ENCODE results near the gene NDST3. TPM values are rescaled to one million over a fixed set of nuclear protein-coding genes. Genes with fewer than 3 reads are reported as not detected.

The NDST3 gene
- total RNA-seq, 1 experiment from 2014 or later: 0.04 TPM

DNA sequence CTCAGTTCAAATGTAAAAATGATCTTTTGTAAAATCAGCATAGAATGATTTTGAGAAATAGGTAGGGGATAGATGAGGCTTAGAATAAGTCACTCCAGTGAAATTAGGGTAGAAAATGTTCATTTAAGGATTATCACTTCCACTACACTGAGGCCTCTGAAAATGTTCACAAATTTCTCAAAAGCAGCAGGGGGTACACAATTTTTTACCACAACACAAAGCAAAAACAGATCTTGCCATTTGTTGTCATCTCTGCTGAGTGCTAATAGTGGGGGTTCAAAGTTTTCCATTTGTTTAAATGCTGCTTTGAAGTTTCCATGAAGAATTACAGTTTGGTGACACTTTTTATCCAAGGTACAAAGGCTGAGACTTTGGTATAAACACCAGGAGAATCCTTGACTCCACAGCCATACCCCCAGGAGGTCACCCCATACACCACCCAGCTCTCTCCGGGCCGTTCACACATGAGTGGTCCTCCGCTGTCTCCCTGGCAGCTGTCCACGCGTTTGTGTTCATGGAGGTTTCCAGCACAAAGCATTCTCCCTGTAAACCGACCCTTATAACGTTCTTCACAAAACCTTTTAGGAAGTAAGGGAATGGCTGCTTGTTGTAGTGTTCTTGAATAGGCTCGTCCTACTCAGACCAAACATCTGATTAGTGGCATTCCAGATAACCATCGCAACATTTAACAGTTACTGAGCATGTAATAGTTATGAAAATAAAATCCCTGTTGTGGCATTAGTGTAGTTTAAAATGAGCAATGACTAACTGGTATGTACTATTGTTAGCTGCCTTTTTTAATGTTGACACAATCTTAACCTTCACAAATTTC is 247.5 kb downstream of the NDST3 start:
- no peaks in the 10 kb centered on the region for H3K27me3 ChIP-seq (ENCODE audit: low read length)
- peaks cover 15% of the 10 kb centered on the region for H3K4me1 ChIP-seq (ENCODE audit: insufficient read depth, low read length)
- no peak overlapping the region for H2AFZ ChIP-seq (ENCODE audit: low read length)
- no TSS peak for BruUV-seq (replicated peaks)
- ChIA-PET POLR2A (ENCODE audit: unreplicated experiment) (no interaction called here), CTCF (no interaction called here)
- H3K4me2 ChIP-seq (ENCODE audit: low read length): peak overlapping the region; percentile 2; the same call in 1 of the 2 replicates
- H3K9ac ChIP-seq (ENCODE audit: low read length): no peak overlapping the region
- H3K79me2 ChIP-seq (ENCODE audit: low read length): peaks cover 21% of the 10 kb centered on the region
- H3K9me3 ChIP-seq (ENCODE audit: low read length): no peaks in the 10 kb centered on the region
- peaks cover 27% of the 10 kb centered on the region for H3K36me3 ChIP-seq (ENCODE audit: low read depth, low read length)
- no peak for ATAC-seq
- no peaks in the 10 kb centered on the region for H3K9me2 ChIP-seq (replicated peaks; ENCODE audit: low read length)
- H4K20me1 ChIP-seq (ENCODE audit: low read length): peaks cover 31% of the 10 kb centered on the region
- TF ChIP-seq, protein P1, sequence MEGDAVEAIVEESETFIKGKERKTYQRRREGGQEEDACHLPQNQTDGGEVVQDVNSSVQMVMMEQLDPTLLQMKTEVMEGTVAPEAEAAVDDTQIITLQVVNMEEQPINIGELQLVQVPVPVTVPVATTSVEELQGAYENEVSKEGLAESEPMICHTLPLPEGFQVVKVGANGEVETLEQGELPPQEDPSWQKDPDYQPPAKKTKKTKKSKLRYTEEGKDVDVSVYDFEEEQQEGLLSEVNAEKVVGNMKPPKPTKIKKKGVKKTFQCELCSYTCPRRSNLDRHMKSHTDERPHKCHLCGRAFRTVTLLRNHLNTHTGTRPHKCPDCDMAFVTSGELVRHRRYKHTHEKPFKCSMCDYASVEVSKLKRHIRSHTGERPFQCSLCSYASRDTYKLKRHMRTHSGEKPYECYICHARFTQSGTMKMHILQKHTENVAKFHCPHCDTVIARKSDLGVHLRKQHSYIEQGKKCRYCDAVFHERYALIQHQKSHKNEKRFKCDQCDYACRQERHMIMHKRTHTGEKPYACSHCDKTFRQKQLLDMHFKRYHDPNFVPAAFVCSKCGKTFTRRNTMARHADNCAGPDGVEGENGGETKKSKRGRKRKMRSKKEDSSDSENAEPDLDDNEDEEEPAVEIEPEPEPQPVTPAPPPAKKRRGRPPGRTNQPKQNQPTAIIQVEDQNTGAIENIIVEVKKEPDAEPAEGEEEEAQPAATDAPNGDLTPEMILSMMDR (conservative IDR thresholded peaks at IDR 0.05; ENCODE audit: low read depth, low read length): no peak
- TF ChIP-seq EZH2phosphoT487 (IDR thresholded peaks at IDR 0.05; ENCODE audit: borderline replicate concordance, low read length): no peak
- no peak for TF ChIP-seq EZH2 (IDR thresholded peaks at IDR 0.05; ENCODE audit: low read length, unreplicated experiment)
- no peak overlapping the region for H3K4me3 ChIP-seq (ENCODE audit: low read length)
- no peak overlapping the region for H3K27ac ChIP-seq (ENCODE audit: low read length)
- DNase-seq: no peak
- intact Hi-C loops (cut with micrococcal nuclease): loop anchor here (2.0 to 10.0 kb wide), 4 partner anchors 45 to 313 kb away; partner anchors contain the start of gene PRSS12
- H3F3A ChIP-seq (ENCODE audit: low read length, unreplicated experiment): peaks cover 24% of the 10 kb centered on the region

DNA sequence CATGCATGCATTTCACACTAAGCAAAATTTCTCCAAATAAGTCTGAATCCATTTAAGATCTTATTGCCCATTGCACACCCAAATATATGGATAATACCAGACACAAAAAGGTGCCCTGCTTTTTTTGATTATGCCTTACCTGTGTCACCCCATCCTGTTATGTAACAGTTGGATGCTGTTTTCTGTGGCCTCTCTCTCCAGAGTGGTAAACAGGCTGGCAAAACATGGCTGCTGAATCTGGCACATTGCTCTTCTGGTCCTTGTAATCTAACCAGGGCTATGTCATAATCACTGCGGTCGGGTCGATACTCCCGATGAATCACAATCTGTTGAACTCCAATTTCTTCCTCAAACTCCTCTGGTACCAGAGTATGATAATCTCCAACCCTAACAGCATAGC is 248.4 kb downstream of the NDST3 start:
- ATAC-seq (no peak), DNase-seq (peak; percentile 59)
- Histone ChIP-seq H3K4me3 (ENCODE audit: low read length) (no peak overlapping the region), H3K4me1 (ENCODE audit: insufficient read depth, low read length) (peaks cover 12% of the 10 kb centered on the region), H3K4me2 (ENCODE audit: low read length) (no peak overlapping the region), H3K9me3 (ENCODE audit: low read length) (no peaks in the 10 kb centered on the region), H4K20me1 (ENCODE audit: low read length) (peaks cover 31% of the 10 kb centered on the region), H2AFZ (ENCODE audit: low read length) (no peak overlapping the region), H3K27me3 (ENCODE audit: low read length) (no peaks in the 10 kb centered on the region), H3K9ac (ENCODE audit: low read length) (no peak overlapping the region), H3K36me3 (ENCODE audit: low read depth, low read length) (peaks cover 27% of the 10 kb centered on the region), H3F3A (ENCODE audit: low read length, unreplicated experiment) (peaks cover 24% of the 10 kb centered on the region), H3K79me2 (ENCODE audit: low read length) (peaks cover 21% of the 10 kb centered on the region), H3K9me2 (replicated peaks; ENCODE audit: low read length) (no peaks in the 10 kb centered on the region), H3K27ac (ENCODE audit: low read length) (no peak overlapping the region)
- intact Hi-C loops (cut with micrococcal nuclease): loop anchor here (5.0 to 10.0 kb wide), 3 partner anchors 45 to 312 kb away; no protein-coding TSS in a partner anchor
- ChIA-PET CTCF (no interaction called here), POLR2A (ENCODE audit: unreplicated experiment) (no interaction called here)
- TF ChIP-seq EZH2phosphoT487 (IDR thresholded peaks at IDR 0.05; ENCODE audit: borderline replicate concordance, low read length) (no peak), EZH2 (IDR thresholded peaks at IDR 0.05; ENCODE audit: low read length, unreplicated experiment) (no peak)
- TF ChIP-seq, protein P1 (conservative IDR thresholded peaks at IDR 0.05; ENCODE audit: low read depth, low read length): no peak
- no TSS peak for BruUV-seq (replicated peaks)

DNA sequence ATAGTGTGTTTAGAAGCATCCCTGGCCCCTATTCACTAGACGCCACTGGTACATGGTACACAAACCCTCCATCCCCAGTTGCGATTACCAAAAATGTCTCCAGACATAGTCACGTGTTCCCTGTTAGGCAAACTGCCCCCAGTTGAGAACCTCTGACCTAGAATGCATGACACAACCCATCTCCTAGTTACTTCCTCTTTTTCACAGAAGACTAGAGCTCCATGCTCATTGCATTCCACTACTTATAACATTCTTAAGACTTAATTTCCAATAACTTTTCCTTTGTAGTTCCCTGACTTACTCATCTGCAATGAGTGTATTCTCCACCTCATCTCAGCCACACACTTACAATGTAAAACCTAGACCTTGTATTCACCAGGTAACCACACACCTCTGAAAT is 249.9 kb downstream of the NDST3 start:
- BruUV-seq (replicated peaks): no TSS peak
- no peaks in the 10 kb centered on the region for H3K9me3 ChIP-seq (ENCODE audit: low read length)
- DNase-seq (no peak), ATAC-seq (no peak)
- no peak overlapping the region for H3K4me3 ChIP-seq (ENCODE audit: low read length)
- peaks cover 14% of the 10 kb centered on the region for H3K79me2 ChIP-seq (ENCODE audit: low read length)
- no peaks in the 10 kb centered on the region for H3K9me2 ChIP-seq (replicated peaks; ENCODE audit: low read length)
- peaks cover 11% of the 10 kb centered on the region for H3K4me1 ChIP-seq (ENCODE audit: insufficient read depth, low read length)
- peaks cover 27% of the 10 kb centered on the region for H4K20me1 ChIP-seq (ENCODE audit: low read length)
- peaks cover 21% of the 10 kb centered on the region for H3F3A ChIP-seq (ENCODE audit: low read length, unreplicated experiment)
- POLR2A ChIA-PET (ENCODE audit: unreplicated experiment): no interaction called here
- CTCF ChIA-PET: no interaction called here
- no peak for TF ChIP-seq EZH2 (IDR thresholded peaks at IDR 0.05; ENCODE audit: low read length, unreplicated experiment)
- TF ChIP-seq, protein P1 (conservative IDR thresholded peaks at IDR 0.05; ENCODE audit: low read depth, low read length): no peak
- TF ChIP-seq EZH2phosphoT487 (IDR thresholded peaks at IDR 0.05; ENCODE audit: borderline replicate concordance, low read length): no peak
- no peak overlapping the region for H2AFZ ChIP-seq (ENCODE audit: low read length)
- H3K4me2 ChIP-seq (ENCODE audit: low read length): no peak overlapping the region
- H3K9ac ChIP-seq (ENCODE audit: low read length): no peak overlapping the region
- intact Hi-C loops (cut with micrococcal nuclease): loop anchor here (5.0 to 10.0 kb wide), 3 partner anchors 43 to 311 kb away; no protein-coding TSS in a partner anchor
- no peak overlapping the region for H3K27ac ChIP-seq (ENCODE audit: low read length)
- H3K27me3 ChIP-seq (ENCODE audit: low read length): no peaks in the 10 kb centered on the region
- peaks cover 22% of the 10 kb centered on the region for H3K36me3 ChIP-seq (ENCODE audit: low read depth, low read length)
